Measurements from ENCODE around the gene ARL15.

DNA sequence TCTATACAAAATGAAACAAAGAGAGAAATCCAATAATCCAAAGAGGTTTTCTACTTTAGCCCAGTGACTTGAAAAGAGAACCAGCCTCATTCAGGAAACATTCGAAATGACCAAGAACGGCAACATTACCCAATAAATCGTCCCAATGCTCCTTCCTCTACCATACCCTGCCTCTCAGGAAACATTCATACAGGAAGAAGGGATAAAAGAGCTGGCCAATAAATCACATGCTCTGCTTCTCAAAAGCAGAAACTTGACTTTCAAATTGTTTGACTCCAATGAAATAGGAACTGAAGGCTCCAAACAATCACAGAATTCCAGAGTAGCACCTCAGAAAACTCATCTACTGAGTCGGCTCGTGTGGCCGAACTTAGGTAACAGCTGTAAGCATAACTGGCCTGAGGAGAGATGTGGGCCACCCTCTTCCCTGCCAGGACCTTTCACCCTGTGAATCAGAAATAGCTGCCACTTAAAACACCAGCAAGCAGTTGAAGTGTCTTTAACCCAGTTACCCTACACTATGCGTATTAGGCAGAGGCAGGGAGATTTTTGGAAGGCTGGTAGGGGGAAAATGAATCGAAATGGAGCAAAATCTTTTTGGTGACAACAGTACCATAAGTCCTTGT is 14.6 kb downstream of the ARL15 start:
- TF ChIP-seq CTCF (IDR thresholded peaks at IDR 0.05), result no peak
- no peak for TF ChIP-seq POLR2A (IDR thresholded peaks at IDR 0.05)
- no peak for TF ChIP-seq EP300 (IDR thresholded peaks at IDR 0.05)
- TF ChIP-seq POLR2AphosphoS5 (IDR thresholded peaks at IDR 0.05), result no peak

All from sigmoid colon (tissue), 4 donors.